Mucosa of descending colon (tissue), 3 donors: ENCODE results near the gene ZBTB48. TPM values are rescaled to one million over a fixed set of nuclear protein-coding genes. Genes with fewer than 3 reads are reported as not detected.
"Not testable (repeated sequence)": the region's sequence is repeated elsewhere in the genome, so short reads cannot be mapped to it uniquely, and the experiment has no call there.

ENCODE experiments used
- ATAC-seq: fragments of 200-7000 bp; cut with Tn5 transposase; one replicate; pipeline ENCODE4 v1.9.1; 2020; ENCODE audit warnings: mild to moderate bottlenecking, moderate library complexity
- DNase-seq, 3 donors: peaks; one replicate each; pipeline ENCODE4 v3.0.0-alpha.2; 2020
- H3K36me3 ChIP-seq: fragments of 200-600 bp; one replicate; pipeline ENCODE4 v1.8.0; 2021; ENCODE audit warnings: low read depth, mild to moderate bottlenecking
- H3K4me1 ChIP-seq: fragments of 200-600 bp; one replicate; pipeline ENCODE4 v1.8.0; 2021; ENCODE audit warnings: low read depth, mild to moderate bottlenecking
- H3K4me3 ChIP-seq: fragments of 200-600 bp; one replicate; pipeline ENCODE4 v1.8.0; 2021; ENCODE audit warnings: mild to moderate bottlenecking
- H3K9me3 ChIP-seq: fragments of 200-600 bp; one replicate; pipeline ENCODE4 v1.8.0; 2021; ENCODE audit warnings: mild to moderate bottlenecking
- CTCF ChIP-seq: fragments of 200-600 bp; IDR thresholded peaks from one replicate; pipeline ENCODE4 v1.8.0; 2022; ENCODE audit warnings: antibody characterized with exemption, mild to moderate bottlenecking
- intact Hi-C, 2 donors: fragments of 100-400 bp; cut with DNase I in 1 of 2; cut with micrococcal nuclease in 1 of 2; formaldehyde crosslinking; loops; one replicate each; pipeline versions ENCODE4 v1.11.0 to v1.11.1; 2022; cut with DNase I, micrococcal nuclease
- total RNA-seq, 3 donors: library from RNA; stranded (reverse); fragmentation: NEBNext Ultra II Directional in 2 of 3; extraction: Animal tissue kit (Norgen Biotek cat#: 25700) in 2 of 3; gene quantifications; one replicate each; pipeline versions ENCODE4 v1.2.1 to v1.2.4, GENCODE V29; 2021 to 2023
- donor health status: DM: no; HTN: no; CAD: no; lungs with moderate emphysema.
- donor health status: DM: no; HTN: no; CAD: no.
- donor health status: DM: no; HTN: yes; CAD: no.

The ZBTB48 gene
- total RNA-seq, 3 donors from 2014 or later: 36.8 to 53.9 (median 42.3) TPM

DNA sequence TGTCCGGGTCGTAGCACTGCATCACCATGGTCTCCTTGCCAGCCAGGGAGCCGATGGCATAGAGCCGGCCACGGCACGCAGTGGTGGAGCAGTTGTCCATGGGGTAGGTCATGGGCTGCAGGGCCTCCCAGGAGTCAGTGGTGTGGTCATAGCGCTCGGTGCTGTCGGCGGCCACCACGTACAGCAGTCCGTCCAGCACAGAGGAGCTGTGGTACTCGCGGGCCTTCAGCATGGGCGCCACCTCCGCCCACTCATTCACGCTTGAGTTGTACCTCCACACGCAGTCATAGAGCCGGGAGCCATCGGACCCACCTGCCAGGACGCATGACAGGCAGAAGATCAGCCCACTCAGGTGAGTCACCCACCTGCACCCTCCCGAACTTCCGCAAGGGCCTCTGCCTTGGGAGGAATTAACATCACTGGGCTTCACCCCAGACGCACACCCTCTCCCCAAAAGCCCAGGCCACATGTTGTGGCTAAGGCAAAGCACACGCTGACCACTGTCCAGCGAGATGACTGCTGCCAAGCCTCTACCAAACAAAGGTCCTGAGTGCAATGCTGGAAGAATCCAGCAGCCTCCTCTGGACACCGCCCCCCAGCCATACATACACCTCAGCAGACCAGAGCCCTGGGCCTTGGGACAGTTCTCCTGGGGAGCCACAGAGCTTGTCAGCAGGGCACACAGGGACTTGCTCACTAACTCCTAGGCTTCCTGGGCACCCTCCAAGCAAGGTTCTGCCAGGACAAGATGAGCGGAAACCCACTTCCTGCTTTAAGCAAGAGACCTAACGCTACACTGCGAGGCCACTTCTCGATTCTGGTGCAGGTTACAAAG is 19.6 kb downstream of the ZBTB48 start:
- DNase-seq (no peak), ATAC-seq (no peak)
- no peaks in the 10 kb centered on the region for H3K9me3 ChIP-seq
- no peaks in the 10 kb centered on the region for H3K36me3 ChIP-seq
- H3K4me3 ChIP-seq: no peak overlapping the region
- no peak for TF ChIP-seq CTCF
- H3K4me1 ChIP-seq: peaks cover 17% of the 10 kb centered on the region
- intact Hi-C loops: no loop called here

- DNase-seq, ATAC-seq, H3K9me3 ChIP-seq, H3K4me3 ChIP-seq, intact Hi-C loops, H3K36me3 ChIP-seq: not testable (repeated sequence)
- peaks cover 17% of the 10 kb centered on the region for H3K4me1 ChIP-seq
These were observed 20.2 kb downstream of the ZBTB48 start for GRCh38 chr1:6599991-6600390.

GRCh38 chr1:6600410-6601048 is 20.7 kb downstream of the ZBTB48 start:
- H3K36me3 ChIP-seq: no peaks in the 10 kb centered on the region
- H3K4me1 ChIP-seq: peaks cover 17% of the 10 kb centered on the region
- TF ChIP-seq CTCF: no peak
- DNase-seq (no peak), ATAC-seq (no peak)
- H3K9me3 ChIP-seq: no peaks in the 10 kb centered on the region
- intact Hi-C loops: no loop called here
- H3K4me3 ChIP-seq: peak overlapping the region; percentile 80

DNA sequence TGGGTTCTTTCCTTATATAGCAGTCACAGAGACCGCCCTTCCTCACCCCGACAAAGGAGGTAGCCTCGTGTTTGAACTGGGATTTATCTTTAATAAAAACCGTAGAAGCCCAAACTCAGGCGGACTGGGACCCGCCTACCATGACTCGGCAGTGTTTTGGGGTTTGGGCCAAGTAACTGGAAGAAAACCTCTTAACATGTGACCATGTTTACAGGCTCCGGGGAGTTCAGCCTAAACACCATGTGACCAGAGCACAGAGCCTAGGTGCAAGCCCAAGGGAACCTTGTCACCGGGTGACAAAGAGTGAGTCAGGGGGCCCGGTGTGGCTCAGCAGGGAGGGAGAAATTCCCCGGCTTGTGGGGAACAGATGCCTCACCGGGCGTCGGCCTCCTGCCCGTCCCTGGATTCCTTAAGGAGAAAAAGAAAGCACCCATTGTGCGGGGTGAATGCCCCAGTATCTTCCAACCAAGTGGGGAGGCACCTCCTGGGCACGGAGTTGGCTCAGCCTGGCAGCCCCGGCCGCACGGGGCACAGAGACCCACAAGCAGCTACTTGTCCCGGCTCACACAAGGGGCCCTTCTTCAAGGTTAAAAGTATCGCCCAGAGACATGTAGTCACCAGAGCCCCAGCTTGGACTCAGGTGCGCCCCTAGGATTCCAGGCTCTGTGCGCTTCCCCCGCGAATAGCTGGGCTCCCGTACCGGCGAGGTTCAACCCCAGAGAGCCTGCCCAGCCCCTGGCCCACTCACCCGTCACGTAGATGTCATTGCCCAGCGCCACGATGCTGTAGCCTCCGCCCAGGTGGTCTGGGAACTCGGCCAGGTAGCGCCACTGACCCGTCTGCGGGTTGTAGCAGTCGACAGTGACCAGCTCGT is 21.5 kb downstream of the ZBTB48 start:
- H3K9me3 ChIP-seq: no peaks in the 10 kb centered on the region
- peaks cover 17% of the 10 kb centered on the region for H3K4me1 ChIP-seq
- DNase-seq (peak; percentile 68 to 83 (median 77)), ATAC-seq (peak; percentile 49)
- no peaks in the 10 kb centered on the region for H3K36me3 ChIP-seq
- peak overlapping the region; percentile 80 for H3K4me3 ChIP-seq
- no peak for TF ChIP-seq CTCF
- intact Hi-C loops: no loop called here

GRCh38 chr1:6601923-6602668 is 22.3 kb downstream of the ZBTB48 start:
- H3K36me3 ChIP-seq: no peaks in the 10 kb centered on the region
- peak overlapping the region; percentile 80 for H3K4me3 ChIP-seq
- DNase-seq (peak in 2 of 3 donors; percentile 45 to 71), ATAC-seq (peak; percentile 54)
- no peak for TF ChIP-seq CTCF
- intact Hi-C loops: no loop called here
- no peaks in the 10 kb centered on the region for H3K9me3 ChIP-seq
- peaks cover 17% of the 10 kb centered on the region for H3K4me1 ChIP-seq
